GM12801 (cell line): Measurements from ENCODE around the gene SC5D.

ENCODE experiments used
- TF ChIP-seq, protein P1 (sequence below): IDR thresholded peaks from one replicate; pipeline ENCODE4 v1.5.1; 2011; ENCODE audit warnings: control low read depth; ENCODE audit not compliant: insufficient read length; ENCODE audit errors: extremely low read depth

SC5D gene

DNA sequence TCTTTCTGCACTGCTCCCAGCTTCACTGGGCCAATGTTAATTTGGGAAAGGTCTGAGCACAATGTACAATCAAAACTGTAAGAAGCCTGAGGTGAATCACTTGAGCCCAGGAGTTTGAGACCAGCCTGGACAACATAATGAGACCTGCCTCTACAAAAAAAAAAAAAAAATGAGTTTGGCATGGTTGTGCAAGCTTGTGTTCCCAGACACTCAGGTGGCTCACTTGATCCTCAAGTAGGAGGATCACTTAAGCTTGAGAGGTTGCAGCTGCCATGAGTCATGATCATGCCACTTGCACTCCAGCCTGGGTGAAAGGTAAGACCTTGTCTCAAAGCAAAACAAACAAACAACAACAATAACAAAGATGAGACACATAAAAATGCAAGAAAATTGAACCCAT is 38.6 kb upstream of the SC5D start:
- TF ChIP-seq, protein P1, sequence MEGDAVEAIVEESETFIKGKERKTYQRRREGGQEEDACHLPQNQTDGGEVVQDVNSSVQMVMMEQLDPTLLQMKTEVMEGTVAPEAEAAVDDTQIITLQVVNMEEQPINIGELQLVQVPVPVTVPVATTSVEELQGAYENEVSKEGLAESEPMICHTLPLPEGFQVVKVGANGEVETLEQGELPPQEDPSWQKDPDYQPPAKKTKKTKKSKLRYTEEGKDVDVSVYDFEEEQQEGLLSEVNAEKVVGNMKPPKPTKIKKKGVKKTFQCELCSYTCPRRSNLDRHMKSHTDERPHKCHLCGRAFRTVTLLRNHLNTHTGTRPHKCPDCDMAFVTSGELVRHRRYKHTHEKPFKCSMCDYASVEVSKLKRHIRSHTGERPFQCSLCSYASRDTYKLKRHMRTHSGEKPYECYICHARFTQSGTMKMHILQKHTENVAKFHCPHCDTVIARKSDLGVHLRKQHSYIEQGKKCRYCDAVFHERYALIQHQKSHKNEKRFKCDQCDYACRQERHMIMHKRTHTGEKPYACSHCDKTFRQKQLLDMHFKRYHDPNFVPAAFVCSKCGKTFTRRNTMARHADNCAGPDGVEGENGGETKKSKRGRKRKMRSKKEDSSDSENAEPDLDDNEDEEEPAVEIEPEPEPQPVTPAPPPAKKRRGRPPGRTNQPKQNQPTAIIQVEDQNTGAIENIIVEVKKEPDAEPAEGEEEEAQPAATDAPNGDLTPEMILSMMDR, result no peak

DNA sequence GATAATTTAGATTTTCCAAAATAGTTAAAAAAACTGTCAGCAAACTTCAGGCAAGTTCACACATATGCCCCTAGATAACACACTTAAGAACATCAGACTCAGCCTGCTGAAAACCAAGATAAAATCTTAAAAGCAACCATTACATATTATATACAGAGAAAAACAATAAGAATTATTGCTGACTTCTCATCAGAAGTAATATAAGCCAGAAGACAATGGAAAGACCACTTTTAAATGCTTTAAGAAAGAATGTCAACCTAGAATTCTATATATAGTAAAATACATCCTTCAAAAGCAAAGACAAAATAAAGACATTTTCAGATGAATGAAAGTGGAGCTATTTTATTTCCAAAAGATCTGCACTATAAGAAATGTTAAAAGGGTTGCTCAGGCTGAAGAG is 37.8 kb upstream of the SC5D start:
- TF ChIP-seq, protein P1, result no peak

DNA sequence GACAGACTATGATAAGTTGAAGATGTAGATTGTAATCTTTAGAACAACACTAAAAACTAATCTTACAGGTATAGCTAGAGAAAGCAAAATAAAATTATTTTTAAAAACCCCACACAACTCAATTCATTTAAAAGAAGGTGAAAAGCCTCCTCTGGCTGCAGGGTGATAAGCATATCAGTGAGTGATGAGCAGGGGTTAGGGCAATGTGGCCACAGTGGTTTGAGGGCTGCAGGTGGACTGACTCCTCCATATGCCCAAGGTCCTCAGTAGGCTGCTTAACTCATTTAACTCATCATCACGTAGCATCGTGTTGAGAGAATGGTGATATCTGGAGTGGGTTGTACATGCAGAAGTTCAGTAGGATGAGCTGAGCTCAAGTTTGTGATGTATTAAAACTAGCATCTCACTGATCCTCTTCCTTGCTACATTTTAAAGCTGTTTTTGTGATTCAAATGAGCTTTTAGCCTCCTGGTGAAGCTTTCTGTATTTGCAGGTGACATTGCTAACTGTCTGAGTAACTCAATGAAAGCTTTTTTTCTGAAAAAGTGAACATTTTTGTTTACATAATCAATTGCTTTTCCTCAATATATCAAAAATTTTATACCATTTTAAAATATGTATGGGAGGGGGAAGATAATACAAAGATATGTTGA is 37.0 kb upstream of the SC5D start:
- TF ChIP-seq, protein P1, result no peak

DNA sequence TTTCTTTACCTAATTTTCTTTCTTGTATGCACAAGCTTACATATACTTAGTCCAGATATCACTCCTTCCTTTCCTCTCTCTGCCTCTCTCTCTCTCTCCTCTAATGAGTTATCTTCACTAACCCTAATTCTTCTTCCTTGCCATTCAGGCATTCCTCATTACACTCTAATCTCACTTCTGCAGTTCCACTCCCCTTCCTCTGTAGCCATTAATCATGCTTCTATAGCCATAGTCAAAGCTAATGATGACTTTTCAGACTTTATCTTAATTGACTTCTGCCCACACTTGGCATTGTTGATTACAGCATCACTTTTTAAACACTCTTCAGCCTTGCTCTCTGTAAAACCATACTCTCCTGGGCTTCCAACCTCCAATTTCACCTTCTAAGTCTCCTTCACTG is 35.3 kb upstream of the SC5D start:
- TF ChIP-seq, protein P1, result no peak

DNA sequence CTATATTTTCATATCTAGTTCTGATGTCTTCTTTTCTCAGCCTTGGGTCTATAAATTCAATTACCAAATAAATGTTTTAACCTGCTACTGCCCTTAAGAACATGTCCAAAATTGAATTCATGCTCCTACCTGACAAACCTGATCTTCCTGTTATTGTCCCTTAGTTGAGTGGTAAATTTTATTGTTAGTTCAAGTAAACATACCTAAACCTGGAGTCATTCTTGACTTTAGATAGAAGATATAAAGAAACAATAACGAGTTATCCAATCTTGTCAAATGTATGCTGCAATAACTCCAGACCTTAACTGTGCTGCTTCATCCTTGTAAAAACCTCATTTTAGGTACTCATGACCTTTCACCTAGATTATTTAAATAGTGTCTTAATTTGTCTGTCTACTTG is 34.6 kb upstream of the SC5D start:
- TF ChIP-seq, protein P1, result no peak

DNA sequence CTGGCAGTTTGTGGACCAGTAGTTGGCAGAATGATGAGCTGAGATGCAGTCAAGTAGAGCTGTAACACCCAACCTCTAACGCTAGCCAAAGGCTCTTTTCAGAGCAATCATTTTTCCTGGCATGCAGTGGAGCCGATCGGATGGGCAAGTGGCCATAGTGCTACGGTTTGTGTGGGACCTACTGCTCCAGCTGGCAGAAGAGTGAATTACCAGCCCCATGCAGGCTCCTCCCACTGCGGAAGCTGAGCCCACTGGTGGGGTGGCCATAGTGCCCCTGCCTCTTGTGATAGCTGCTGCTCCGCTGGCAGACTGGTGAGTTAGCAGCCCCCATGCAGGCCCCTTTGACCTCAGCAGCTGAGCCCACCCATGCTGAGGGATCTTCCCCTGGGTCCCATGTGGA is 27.0 kb upstream of the SC5D start:
- TF ChIP-seq, protein P1, result no peak

DNA sequence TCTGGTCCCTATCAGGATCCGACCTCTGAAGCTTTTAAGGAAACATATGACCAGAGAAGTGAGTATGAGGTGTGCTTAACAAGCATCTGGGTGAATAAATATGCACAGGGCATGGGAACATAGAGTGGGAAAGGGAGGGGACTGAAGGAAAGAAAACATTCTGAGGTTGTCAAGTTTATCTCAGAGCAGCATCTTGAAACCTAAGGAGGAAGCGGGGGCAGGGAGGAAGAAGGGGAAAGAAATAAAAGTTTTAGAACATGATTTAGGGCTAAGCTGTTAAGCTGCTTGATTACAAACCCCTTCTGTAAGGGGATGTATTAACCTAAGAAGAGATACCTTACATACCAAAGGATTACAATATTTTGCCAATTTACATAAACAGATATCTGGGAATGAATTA is 24.0 kb upstream of the SC5D start:
- TF ChIP-seq, protein P1, result no peak
